ENCODE data around the gene TLR7.

GRCh38 chrX:12843061-12843667 is 23.7 kb upstream of the TLR7 start:
- TF ChIP-seq POLR2A (IDR thresholded peaks at IDR 0.05; ENCODE audit: low read depth, low read length) (no peak), POLR2AphosphoS5 (IDR thresholded peaks at IDR 0.05; ENCODE audit: low read depth, low read length) (no peak), TAF1 (IDR thresholded peaks at IDR 0.05; ENCODE audit: borderline replicate concordance, low read depth, low read length) (no peak)
